Kasumi-1 (cell line): ENCODE measurements around the gene CEP89.
"Not testable (repeated sequence)": the region's sequence is repeated elsewhere in the genome, so short reads cannot be mapped to it uniquely, and the experiment has no call there.

Experiments used
- DNase-seq, 2 experiments: peaks; one replicate each; lab custom pipeline; 2025; lab: John Stamatoyannopoulos, UW

CEP89 gene

DNA sequence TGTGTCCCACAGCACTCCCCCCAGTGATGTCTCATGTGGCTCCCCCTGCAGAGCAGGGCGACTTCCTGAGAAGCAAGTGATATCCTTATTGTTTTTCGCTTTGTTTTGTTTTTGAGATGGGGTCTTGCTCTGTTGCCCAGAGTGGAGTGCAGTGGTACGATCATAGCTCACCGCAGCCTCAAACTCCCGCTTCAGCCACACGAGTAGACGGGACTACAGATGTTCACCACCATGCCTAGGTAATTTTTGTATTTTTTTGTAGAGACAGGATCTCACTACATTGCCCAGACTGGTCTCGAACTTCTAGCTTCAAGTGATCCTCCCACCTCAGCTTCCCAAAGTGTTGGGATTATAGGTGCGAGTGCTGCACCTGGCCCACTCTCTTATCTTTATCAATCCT lies 5.0 kb downstream of the CEP89 start:
- no peak for DNase-seq

DNA sequence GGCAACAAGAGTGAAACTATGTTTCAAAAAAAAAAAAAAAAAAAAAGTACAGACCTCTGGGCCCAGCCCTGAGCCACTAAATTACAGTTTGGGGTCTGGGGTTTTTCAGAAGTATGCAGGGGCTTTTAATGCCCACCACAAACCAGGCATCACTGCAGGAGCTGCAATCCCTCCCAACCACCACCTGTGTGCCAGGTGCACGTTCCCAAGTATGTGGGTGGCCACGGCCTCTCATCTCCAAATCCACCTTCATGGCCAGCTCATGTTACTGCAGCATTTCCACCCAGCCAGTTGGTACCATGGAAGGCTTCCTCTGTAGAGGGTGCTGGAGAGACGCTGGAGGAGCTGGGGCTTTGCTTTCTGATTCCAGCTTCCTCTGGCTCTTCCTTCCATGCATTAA lies 26.5 kb downstream of the CEP89 start:
- DNase-seq: no peak

DNA sequence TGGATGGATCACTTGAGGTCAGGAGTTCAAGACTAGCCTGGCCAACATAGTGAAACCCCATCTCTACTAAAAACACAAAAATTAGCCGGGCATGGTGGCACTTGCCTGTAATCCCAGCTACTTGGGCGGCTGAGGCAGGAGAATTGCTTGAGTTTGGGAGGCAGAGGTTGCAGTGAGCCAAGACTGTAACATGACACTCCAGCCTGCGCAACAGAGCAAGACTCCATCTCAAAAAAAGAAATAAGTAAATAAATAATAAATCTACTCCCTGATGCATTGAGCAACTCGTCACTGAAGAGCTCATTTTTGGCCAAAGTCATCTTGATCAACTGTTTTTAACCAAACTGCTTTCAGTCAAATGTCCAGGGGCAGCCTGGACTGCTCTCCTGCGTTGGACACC lies 30.5 kb downstream of the CEP89 start:
- DNase-seq: not testable (repeated sequence)

DNA sequence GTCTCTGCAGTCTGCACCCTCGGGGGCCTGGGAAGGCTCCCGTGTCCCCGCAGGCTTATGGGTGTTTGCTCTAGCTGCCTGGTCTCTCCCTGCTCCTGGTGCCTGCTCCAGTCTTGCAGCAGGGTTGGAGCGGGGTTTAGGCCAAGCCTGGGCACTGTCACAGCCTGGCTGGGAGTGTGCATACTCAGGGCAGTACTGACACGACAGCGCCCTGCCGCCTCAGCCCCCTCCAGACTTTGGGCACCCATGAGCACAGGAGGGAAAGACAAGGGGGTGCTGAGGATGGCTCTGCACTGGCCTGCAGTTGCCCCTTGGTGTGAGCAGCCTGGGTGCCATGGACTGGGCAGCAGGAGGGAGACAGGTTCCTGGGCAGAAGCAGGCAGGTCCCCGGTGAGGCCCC lies 35.7 kb downstream of the CEP89 start:
- no peak for DNase-seq

DNA sequence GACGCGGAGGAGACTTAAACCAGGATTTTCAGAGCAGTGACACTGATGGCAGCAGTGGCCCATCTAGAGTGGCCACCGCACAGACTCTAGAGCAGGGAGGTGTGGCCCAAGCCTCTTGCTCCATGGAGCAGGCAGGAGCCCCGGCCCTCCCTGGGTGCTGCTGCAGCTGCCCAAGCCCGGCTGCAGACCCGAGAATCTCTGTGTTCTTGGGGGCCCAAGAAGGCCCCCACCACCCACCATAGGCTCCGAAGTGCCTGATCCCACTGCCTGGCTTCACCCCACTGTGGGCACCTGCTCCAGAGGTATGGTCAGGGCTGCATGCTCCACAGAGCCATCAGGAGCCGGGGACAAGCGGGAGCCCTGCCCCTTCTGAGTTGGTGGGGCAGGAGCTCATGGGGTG lies 36.1 kb downstream of the CEP89 start:
- no peak for DNase-seq

DNA sequence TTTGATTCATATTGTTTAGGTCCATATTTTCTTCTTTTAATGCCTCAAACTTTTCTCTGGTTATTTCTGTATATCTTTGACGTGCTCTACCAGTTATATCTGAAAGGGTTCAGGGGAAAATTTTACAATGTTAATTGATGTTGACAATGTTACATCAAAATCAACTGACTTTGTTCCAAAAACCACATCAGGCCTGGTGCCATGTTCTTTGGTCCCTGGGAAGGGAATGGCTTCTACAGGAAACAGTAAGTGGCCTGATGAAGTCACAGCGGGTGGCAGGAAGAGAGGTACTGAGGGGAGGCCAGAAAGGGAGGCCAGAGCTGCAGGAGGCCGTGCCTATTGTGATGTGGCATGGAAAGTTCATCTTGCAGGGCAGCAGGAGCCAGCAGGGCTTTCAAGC lies 38.2 kb downstream of the CEP89 start:
- no peak for DNase-seq

DNA sequence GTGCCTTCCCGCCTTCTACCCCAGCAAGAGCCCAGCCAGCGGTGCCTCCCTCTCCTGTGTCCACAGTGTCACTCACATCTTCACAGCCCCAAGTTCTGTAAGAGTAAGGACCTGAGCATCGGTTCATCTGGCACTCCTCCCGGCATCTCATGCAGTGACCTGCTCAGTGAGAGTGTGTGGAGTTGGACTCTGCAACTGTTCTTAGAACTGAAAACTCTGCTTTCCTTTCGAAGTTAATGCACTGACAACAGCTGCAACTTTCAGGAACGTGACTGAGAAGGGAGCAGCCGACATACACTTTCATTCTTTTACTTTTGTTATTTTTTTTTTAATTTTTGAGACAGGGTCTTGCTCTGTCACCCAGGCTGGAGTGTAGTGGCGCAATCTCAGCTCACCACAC lies 41.2 kb downstream of the CEP89 start:
- no peak for DNase-seq

DNA sequence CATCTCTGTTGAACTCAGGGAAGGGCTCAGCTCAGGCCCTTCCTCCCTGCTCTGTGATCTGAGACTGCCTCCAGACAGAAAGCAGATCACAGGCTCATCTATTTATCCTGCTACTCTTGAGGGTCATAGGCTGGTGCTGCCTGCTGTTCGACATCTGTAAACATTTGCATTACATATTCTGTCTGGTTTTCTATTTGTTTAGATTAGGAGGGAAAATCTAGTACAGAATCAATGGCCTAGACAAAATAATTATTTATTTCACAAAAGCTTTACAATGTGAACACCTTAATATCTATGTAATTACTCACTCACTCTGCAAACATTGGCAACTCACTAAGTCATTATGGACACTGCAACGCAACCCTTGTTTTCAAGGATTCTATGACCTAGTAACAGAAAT lies 43.0 kb downstream of the CEP89 start:
- no peak for DNase-seq

DNA sequence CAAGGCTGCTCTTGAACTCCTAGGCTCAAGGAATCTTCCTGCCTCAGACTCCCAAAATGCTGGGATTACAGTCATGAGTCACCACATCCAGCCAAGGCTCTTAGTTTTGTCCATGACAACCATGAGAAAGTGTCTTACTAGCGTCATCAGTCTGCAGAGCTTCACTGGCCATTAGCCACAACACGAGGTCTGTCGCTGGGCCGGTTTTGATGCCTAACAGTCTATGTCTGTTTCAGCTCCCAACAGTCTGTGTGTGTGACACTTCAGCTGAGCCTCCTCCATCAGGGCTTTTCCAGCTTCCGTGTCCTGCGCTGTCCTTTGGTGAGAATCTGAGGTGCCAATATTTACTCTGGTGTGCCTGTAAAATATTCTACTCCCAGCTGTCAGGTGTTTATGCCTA lies 47.6 kb downstream of the CEP89 start:
- no peak for DNase-seq

DNA sequence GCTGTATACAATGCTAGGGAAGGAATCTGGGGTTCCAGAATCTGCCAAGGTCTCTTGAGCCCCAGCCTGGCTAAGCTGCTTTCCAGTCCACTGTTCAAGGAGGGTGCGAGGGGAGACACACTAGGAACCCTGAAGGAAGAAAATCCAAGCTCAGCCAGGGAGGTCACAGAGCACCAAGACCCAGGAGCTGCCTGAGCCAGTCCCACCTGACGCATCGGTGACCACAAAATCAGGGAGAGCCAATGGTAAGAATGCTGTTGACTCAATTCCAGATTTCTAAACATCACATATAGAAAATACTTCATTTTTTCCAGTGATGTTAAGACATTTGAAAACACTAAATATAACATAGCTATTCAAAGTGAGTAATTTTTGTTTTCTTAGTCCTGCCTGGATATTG lies 50.1 kb downstream of the CEP89 start:
- no peak for DNase-seq

DNA sequence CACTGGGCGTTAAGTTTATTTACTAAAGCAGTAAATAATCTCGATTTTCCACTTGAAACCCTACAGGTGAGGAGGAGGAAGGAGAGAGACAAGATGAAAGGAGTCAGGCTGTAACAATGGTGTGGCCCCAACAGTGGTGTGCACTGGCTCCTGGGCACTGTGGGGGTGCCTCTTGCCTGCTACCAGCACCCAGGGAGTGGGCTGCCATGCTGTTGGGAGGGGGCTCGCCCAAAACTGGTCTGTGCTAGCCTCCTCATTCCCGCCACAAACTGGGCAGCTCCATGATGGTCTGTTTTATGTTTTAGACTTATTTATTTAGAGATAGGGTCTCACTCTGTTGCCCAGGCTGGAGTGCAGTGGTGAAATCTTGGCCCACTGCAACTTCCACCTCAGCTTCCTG lies 52.4 kb downstream of the CEP89 start:
- no peak for DNase-seq

DNA sequence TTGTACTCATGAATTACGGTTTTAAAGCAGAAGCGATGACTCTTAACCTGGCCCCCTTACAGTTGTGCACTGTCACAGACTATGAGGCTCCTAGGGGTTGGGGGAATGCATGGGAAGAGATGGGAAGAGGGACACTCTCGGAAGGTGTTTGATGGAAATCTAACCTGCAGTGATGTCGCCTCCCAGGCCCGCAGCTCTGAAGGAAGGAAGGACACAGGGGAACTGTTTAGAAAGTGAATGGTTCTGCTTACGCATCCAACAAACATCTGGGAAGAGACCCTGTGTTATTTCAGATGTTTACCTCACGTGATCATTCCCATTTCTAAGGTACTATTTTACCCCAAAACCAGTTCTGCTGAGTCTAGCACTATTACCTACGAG lies 54.2 kb downstream of the CEP89 start:
- no peak for DNase-seq

DNA sequence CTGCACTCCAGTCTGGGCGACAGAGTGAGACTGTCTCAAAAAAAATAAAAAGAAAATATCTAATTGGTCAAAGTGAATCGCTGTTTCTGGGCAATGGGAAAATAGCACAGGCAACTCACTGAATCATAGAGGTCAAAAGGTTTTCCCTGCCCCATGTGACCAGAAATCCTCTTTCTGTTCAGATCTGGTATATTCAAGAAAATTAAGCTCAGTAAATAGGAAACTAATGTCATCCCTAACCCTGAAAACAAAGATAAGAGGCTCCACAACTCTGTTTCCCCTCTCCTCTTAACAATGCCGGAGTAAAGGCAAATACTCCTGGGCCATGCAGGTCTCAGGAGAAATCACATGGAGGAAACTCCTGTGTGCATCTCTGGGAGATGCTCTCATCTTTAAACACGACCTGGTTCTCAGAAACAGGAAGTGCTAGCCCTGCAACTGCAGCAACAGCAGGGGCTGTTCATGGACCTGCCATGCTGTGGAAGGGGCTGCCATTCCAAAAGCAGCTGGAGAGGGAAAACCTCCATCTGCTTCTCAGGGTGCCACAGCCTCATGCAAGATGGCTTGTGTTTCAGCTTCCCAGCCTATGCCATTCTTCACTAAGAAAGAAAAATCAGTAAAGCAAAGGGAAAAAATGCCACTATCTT lies 54.7 kb downstream of the CEP89 start:
- no peak for DNase-seq

DNA sequence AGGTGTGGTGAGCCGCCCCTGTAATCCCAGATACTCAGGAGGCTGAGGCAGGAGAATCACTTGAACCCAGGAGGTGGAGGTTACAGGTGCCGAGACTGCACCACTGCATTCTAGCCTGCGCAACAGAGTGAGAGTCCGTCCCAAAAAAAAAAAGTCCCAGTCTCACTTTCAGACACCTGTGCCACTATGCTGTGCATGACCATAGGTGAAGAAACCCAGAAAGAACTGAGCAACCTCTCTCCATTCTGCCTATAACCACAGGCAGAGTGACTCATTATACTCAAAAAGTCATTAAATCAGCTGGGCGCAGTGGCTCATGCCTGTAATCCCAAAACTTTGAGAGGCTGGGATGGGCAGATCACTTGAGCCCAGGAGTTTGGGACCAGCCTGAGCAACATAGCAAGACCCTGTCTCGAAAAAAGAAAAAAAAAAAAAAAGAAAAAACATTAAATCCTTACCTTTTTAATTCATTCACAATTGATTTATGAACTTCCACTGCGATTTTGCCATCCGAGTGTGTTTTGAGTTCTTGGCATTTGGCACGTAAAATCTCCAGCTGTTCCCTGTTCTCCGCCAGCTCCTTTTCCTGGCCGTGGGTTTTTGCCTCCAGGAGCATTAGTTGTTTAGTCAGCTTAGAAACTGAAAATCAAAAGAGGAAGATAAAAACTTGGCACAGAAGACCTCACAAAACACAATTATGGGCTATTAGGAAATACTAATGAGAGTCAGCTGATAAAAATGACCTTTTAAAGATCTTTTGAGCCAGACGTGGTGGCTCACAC lies 56.7 kb downstream of the CEP89 start:
- DNase-seq: no peak

DNA sequence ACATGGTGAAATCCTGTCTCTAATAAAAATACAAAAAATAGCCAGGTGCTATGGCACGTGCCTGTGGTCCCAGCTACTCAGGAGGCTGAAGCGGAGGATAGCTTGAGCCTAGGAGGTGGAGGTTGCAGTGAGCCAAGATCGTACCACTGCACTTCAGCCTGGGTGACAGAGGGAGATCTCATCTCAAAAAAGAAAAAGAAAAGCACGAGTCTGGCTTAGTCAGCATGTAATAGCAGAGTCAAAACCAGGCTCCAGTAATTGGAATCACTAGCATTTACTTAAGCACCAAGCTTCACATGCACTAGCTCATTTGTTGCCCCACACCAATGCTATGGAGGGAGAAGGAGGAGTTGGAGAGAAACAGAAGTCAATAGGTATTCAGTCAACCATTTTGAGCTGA lies 60.3 kb downstream of the CEP89 start:
- no peak for DNase-seq

DNA sequence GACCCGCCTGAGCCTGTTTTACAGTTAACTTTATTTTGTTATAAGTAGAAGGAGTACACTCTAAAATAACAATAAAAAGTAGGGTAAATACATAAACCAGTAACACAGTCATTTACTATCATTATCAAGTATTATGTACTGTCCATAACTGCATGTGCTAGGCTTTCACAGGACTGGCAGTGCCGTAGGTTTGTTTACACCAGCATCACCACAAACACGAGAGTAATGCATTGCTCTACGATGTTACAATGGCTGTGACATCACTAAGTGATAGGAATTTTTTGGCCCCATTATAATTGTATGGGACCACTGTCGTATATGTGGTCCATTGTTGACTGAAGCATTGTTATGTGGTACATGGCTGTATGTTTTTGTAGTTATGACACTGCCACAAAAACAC lies 60.9 kb downstream of the CEP89 start:
- no peak for DNase-seq

DNA sequence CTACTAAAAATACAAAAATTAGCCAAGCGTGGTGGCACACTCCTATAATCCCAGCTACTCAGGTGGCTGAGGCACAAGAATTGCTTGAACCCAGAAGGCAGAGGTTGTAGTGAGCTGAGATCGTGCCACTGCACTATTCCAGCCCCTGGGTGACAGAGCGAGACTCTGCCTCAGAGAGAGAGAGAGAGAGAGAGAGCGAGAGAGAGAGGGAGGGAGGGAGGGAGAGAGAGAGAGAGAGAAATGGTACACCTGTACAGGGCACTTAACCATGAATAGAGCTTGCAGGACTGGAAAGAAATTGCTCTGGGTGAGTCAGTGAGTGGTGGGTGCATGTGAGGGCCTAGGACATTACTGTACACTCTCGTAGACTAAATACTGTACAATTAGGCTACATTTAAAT lies 61.7 kb downstream of the CEP89 start:
- no peak for DNase-seq

DNA sequence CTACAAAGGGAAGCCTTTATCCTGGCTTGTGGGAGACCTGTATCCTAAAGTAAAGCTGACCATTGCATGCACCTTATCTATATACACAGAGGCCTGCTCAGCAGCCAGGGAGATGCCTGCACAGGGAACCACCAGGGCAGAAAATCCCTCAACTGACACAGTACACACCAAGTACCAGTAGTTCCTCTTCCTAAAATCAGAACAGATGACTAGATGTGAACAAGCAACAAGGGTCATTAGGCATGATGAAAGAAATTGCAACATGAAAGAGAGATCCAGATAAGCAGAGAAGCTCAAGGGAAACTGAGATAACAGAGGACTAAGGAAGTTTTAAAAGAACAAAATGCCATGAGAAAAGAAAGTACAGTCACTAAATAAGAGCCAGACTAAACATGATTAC lies 62.5 kb downstream of the CEP89 start:
- DNase-seq: no peak

DNA sequence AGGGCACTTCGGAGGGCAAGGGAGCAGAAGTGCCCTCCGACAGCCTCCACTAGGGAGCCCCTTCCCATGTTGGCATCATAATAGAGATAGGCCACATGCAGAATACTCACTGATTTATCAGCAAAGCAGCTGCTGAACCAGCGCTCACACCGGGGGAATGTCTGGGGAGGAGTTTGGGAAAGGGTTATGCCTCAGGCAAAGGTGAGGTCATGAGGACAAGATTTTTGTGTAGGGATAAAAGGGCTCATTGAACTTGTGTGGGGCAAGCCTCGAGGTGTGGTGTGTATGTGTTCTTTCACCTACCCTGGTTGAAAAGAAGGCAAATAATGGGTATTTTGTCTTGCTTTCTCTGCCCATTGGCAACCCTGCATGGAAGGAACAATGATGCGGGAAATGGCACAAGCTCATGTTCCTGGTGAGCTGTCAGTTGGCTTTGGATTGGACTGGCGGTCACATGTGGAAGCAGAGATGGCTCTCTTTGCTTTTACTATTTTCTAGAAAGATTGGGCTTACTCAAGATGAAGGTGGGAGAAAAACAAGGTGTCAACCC lies 63.0 kb downstream of the CEP89 start:
- DNase-seq: no peak

DNA sequence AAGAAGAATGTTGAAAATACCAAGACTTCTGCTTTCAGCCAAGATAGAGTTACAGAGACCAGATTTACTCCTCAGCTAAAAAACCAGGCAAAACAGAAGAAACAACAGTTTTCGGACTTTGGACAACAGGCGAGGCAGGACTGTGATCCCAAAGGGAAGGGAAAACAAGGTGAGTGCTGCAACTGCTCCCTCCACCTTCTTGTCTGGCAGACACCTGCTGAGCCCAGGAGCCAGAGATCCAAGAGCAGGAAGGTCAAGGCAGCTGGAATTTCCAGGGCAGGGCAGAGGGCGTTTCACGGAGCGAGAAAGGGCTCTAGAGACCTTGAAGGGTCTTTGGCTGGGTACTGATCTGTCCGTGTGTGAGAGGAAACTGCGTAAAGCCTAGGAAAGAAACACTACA lies 69.3 kb downstream of the CEP89 start:
- DNase-seq: no peak

DNA sequence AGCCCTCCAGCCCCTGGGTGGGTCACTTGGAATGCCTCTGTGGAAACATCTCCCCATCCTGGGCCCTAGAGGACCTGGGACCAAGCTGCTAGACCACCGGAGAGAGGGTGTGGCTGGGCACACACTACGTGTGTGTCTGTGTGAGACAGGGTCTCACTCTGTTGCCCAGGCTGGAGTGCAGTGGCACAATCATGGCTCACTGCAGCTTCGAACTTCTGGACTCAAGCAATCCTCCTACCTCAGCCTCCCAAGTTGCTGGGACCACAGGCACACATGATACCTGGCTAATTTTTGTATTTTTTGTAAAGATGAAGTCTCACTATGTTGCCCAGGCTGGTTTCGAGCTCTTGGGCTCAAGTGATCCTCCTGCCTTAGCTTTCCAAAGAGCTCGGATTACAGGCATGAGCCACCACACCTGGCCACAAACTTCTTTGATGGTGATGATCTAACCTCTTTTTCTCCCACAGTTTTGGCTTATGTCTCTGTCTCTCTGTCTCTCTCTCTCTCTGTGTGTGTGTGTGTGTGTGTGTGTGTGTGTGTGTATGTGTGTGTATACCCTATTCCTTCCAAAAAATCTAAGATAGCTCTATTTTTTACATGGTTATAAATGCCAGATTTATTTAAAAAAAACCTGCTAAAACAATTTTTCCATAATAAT lies 70.1 kb downstream of the CEP89 start:
- DNase-seq: no peak

DNA sequence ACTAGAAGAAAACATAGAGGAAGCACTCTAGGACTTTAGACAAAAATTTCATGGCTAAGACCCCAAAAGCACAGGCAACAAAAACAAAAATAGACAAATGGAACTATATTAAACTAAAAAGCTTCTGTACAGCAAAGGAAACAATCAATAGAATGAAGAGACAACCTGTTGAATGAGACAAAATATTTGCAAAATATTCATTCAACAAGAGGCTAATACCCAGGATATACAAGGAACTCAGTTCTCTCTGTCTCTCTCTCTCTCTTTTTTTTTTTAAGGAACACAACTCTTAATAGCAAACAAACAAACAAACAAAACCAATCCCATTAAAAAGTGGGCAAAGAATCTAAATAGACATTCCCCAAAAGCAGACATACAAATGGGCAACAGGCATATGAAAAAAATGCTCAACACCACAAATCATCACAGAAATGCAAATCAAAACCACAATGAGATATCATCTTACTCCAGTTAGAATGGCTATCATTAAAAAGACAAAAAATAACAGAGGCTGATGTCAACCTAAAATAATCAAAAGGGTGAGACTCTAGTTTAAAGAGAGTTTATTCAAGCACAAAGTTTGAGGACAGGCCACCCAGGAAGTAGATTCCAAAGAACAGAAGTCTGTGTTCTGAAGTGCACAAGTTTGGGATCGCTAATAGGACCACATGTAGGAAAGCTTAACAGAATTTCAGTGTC lies 75.1 kb downstream of the CEP89 start:
- DNase-seq: no peak

DNA sequence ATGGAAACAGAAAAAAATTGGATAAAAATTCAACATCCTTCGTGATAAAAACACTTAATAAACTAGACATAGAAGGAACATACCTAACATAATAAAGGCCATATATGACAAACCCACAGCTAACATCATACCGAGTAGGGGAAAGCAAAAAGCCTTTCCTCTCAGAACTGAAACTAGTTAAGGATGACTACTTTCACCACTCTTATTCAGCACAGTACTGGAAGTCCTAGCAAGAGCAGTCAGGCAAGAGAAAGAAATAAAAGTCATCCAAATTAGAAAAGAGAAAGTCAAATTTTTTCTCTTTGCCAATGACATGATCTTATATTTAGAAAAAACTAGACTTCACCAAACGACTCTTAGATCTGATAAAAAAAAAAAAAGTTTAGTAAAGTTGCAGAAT lies 76.4 kb downstream of the CEP89 start:
- no peak for DNase-seq
